Stimulated activated CD4-positive, alpha-beta T cell treated with anti-CD3 and anti-CD28 coated beads, Interleukin-4, amount 100 ng/mL, for 4 hours (primary cell): ENCODE measurements around the gene GNG8.
"Not testable (repeated sequence)": the region's sequence is repeated elsewhere in the genome, so short reads cannot be mapped to it uniquely, and the experiment has no call there.

ENCODE experiments used
- DNase-seq, 2 experiments: peaks; one replicate each; pipeline ENCODE4 v3.0.0-alpha.2; 2020

The GNG8 gene

GRCh38 chr19:46644720-46645119 lies 8.7 kb upstream of the GNG8 start:
- DNase-seq: no peak

GRCh38 chr19:46640656-46641055 lies 4.7 kb upstream of the GNG8 start:
- no peak for DNase-seq

GRCh38 chr19:46639358-46640182 lies 3.6 kb upstream of the GNG8 start:
- no peak for DNase-seq

GRCh38 chr19:46637224-46637623 lies 1.2 kb upstream of the GNG8 start:
- DNase-seq: no peak

- DNase-seq: no peak
Measured at GRCh38 chr19:46634656-46635218, 1.3 kb downstream of the GNG8 start.

- peak; percentile 92 to 93 for DNase-seq
Measured at GRCh38 chr19:46634045-46634655, 1.9 kb downstream of the GNG8 start.

GRCh38 chr19:46633130-46633529 lies 2.9 kb downstream of the GNG8 start:
- no peak for DNase-seq

- DNase-seq: no peak
Measured at GRCh38 chr19:46631481-46631880, 4.5 kb downstream of the GNG8 start.

- DNase-seq: no peak
Measured at GRCh38 chr19:46630586-46631205, 5.3 kb downstream of the GNG8 start.

- DNase-seq: no peak
Measured at GRCh38 chr19:46629546-46630025, 6.4 kb downstream of the GNG8 start.

GRCh38 chr19:46628970-46629369 lies 7.0 kb downstream of the GNG8 start:
- DNase-seq: not testable (repeated sequence)

- DNase-seq: no peak
Measured at GRCh38 chr19:46626446-46626845, 9.6 kb downstream of the GNG8 start.

- DNase-seq: no peak
Measured at GRCh38 chr19:46625731-46626130, 10.3 kb downstream of the GNG8 start.

- no peak for DNase-seq
Measured at GRCh38 chr19:46624958-46625661, 10.9 kb downstream of the GNG8 start, which contains the start of gene PTGIR. Gene PTGIR (minus strand): TSS chr19:46625089. CDS start chr19:46624225, 864 bp downstream.

- DNase-seq: no peak
Measured at GRCh38 chr19:46623915-46624502, 12.0 kb downstream of the GNG8 start.

- DNase-seq: no peak
Measured at GRCh38 chr19:46622118-46622446, 13.9 kb downstream of the GNG8 start.

- no peak for DNase-seq
Measured at GRCh38 chr19:46621191-46622117, 14.5 kb downstream of the GNG8 start.

GRCh38 chr19:46620716-46621115 lies 15.3 kb downstream of the GNG8 start:
- no peak for DNase-seq

- no peak for DNase-seq
Measured at GRCh38 chr19:46620267-46620666, 15.7 kb downstream of the GNG8 start.

- no peak for DNase-seq
Measured at GRCh38 chr19:46618670-46619231, 17.3 kb downstream of the GNG8 start.

GRCh38 chr19:46617601-46618000 lies 18.4 kb downstream of the GNG8 start:
- DNase-seq: no peak
